CD4-positive, alpha-beta T cell treated with Interleukin-17A for 4 hours (primary cell): ENCODE results near the gene STAT3.
"Not testable (repeated sequence)": the region's sequence is repeated elsewhere in the genome, so short reads cannot be mapped to it uniquely, and the experiment has no call there.

Source experiments
- DNase-seq: peaks from one replicate; pipeline ENCODE4 v3.0.0-alpha.2; 2020; ENCODE audit warnings: mixed read lengths

The STAT3 gene

DNA sequence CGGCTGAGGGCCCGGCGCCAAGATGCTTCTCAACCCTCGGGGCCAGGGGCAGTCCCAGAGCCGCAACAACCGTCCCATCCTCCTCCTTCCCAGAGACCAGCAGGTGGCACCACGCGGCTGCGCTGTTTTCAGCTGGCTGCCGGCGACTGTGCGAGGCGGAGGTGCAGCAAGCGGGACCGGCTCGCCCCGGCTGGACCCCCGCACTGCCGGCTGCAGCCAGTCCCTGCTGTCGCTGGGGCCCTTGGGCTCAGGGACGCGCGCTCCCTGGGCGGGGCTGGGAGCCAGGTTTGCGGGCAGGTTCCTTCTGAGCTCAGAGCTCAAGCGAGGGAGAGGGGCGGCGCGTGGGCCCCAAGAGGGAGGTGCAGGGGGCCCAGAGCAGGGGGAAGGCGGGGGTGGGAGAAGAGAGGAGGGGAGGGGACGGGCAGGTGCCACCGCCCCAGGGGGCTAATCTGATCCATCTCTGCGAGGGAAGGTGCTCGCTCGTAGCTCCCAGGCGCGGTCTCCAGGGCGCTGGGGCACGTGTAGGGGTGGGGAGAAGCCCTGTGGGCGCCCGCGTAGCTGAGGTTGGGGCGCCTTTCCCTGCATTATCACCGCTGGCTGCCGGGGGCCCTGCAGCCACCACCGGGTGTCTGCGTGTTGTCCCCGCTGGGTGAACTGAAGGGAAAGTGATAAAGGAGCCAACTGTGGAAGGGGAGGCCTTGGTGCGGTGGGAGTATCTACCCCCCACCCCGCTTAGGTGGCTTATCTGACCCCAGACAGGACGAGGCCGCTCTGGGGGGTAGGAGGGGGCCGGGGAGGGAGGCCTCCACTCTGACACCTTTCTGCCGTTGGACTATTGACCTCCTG lies 75.7 kb downstream of the STAT3 start:
- DNase-seq, result peak; percentile 84

GRCh38 chr17:42312035-42312284 lies 76.3 kb downstream of the STAT3 start:
- no peak for DNase-seq

DNA sequence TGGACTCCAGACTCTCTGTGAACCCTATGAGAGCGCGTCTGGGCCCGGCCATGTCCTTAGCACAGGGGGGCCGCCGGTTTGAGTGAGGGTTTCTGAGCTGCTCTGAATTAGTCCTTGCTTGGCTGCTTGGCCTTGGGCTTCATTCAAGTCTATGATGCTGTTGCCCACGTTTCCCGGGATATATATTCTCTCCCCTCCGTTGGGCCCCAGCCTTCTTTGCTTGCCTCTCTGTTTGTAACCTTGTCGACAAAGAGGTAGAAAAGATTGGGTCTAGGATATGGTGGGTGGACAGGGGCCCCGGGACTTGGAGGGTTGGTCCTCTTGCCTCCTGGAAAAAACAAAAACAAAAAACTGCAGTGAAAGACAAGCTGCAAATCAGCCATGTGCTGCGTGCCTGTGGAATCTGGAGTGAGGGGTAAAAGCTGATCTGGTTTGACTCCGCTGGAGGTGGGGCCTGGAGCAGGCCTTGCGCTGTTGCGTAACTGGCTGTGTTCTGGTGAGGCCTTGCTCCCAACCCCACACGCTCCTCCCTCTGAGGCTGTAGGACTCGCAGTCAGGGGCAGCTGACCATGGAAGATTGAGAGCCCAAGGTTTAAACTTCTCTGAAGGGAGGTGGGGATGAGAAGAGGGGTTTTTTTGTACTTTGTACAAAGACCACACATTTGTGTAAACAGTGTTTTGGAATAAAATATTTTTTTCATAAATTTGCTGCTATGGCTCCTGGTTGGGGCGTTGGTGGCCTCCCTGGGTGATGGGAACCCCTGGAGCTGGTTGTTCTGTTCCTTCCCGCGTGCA lies 76.8 kb downstream of the STAT3 start:
- DNase-seq, result peak; percentile 27

DNA sequence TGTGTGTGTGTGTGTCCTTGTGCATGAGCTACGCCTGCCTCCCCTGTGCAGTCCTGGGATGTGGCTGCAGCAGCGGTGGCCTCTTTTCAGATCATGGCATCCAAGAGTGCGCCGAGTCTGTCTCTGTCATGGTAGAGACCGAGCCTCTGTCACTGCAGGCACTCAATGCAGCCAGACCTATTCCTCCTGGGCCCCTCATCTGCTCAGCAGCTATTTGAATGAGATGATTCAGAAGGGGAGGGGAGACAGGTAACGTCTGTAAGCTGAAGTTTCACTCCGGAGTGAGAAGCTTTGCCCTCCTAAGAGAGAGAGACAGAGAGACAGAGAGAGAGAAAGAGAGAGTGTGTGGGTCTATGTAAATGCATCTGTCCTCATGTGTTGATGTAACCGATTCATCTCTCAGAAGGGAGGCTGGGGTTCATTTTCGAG lies 77.4 kb downstream of the STAT3 start:
- peak; percentile 29 for DNase-seq

DNA sequence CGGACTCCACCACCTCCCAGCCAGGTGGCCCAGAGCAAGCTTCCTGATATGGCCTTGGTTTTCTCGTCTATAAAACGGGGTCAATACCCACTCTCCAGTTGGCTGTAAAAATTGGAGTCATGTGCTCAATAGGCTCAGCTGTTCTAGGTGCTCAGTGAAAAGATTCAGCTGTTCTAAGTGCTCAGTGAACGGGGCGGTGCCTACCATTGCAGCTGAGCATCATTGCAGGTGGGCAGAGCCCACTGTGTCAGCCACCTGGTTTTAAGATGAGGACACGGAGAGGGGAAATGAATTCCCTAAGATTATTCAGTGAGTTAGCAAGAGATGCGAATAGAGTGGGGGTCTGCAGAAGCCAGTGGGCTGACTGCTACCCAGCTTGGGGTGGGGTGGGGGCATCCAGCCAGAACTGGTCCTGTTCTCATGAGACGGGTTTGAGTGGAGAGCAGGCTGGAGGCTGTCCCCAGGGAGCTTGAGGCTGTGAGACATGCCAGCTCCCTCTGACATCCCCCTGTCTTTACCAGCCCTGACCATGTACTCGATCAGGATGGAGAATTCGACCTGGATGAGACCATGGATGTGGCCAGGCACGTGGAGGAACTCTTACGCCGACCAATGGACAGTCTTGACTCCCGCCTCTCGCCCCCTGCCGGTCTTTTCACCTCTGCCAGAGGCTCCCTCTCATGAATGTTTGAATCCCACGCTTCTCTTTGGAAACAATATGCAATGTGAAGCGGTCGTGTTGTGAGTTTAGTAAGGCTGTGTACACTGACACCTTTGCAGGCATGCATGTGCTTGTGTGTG lies 78.1 kb downstream of the STAT3 start:
- no peak for DNase-seq

DNA sequence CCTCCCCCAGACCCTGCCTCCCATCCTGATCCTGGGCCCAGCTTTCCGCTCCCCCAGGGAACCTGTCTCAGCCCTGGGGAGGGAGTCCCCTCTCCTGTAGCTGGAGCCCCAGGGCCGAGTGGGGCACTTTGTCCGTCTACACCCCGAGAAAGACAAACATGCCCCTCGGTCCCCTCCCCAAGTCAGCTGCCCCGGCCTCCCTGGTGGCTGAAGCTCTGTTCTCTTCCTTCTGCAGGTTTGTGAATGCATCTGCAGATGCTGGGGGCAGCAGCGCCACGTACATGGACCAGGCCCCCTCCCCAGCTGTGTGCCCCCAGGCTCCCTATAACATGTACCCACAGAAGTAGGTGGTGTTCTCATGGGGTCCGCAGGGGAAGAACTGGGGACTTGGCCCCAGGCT lies 79.1 kb downstream of the STAT3 start:
- DNase-seq, result no peak

- DNase-seq, result no peak
Observed at GRCh38 chr17:42308446-42308845, 79.8 kb downstream of the STAT3 start.

DNA sequence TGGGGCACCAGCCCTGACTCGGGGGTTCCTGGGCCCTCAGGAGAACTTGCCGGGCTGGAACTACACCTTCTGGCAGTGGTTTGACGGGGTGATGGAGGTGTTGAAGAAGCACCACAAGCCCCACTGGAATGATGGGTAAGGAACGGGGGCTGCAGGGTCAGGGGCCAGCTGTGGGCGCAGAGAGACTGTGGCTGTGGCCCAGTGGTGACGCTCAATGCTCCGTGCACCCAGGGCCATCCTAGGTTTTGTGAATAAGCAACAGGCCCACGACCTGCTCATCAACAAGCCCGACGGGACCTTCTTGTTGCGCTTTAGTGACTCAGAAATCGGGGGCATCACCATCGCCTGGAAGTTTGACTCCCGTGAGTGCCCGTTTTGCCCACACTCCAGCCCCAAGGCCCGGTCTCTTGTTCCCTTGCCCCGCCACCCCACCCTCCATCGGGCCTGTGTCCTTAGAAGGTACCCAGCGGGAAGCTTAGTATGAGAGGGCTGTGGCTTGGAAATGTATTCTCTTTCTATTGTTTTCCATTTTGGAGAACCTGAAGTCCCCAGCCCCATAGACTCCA lies 80.8 kb downstream of the STAT3 start:
- no peak for DNase-seq

- no peak for DNase-seq
Observed at GRCh38 chr17:42306385-42306667, 81.9 kb downstream of the STAT3 start.

DNA sequence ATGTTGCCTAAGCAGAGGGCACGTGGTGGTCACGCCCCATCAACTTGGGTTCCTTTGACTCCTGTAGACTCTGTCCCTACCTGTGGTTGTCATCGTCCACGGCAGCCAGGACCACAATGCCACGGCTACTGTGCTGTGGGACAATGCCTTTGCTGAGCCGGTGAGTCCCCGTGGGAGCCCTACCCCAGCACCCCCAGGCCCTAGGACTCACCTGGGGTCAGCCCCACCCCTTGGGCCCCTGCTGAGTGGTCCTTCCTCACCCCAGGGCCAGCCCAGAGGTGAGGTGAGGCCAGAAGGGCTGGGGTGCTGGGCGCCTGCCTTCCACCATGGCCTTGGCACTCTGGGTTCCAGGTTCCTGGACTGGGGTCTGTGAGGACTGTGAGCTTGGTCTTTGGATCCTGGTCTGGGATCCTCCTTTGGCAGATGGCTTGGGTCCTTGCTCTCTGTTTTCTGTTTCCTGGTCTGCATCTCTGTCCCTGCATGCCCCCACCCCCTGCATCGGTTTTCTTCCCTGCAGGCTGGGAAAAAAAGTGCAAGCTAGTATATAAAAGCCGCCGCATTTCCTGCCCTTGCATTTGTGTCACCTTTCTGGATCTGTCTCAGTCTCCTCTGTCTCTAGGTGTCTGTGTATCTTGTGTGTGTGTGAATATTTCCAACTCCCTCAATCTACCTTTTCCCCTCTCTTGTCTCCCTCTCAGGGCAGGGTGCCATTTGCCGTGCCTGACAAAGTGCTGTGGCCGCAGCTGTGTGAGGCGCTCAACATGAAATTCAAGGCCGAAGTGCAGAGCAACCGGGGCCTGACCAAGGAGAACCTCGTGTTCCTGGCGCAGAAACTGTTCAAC lies 82.5 kb downstream of the STAT3 start:
- peak; percentile 66 for DNase-seq

DNA sequence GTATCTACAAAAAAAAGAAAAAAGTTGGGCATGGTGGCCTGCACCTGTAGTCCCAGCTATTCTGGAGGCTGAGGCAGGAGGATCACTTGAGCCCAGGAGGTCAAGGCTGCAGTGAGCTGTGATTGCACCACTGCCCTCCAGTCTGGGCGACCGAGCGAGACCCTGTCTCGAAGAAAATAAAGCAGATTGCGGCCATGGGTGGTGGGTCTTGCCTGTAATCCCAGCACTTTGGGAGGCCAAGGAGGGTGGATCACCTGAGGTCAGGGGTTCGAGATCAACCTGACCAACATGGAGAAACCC lies 83.3 kb downstream of the STAT3 start:
- not testable (repeated sequence) for DNase-seq

DNA sequence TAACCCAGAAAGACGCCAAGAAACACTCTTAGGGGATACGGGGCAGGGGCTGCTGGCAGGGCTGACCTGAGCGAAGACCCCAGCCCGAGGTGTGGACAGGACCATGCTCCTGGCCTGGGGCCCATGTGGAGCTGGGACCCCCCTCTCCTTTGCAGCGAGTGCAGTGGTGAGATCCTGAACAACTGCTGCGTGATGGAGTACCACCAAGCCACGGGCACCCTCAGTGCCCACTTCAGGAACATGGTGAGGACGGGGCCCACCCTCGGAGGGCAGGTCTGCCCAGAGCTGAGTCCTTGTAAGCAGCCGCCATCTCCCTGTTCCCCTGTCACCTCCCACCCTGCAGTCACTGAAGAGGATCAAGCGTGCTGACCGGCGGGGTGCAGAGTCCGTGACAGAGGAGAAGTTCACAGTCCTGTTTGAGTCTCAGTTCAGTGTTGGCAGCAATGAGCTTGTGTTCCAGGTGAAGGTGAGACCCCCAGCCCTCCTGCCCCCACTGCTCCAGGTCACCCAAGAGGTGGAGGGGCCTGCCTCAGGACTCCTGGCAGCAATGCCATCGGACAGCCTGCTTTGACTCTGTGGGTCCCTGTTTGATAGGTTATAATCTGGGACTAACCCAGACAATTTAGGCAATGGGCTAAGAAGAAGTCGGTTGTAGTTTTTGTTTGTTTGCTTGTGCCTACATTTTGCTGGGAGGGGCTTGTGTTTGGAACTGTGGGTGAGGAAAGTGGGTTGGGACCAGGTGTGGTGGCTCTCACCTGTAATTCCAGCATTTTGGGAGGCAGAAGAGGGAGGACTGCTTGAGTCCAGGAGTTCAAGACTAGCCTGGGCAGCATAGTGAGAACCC lies 83.8 kb downstream of the STAT3 start:
- no peak for DNase-seq

DNA sequence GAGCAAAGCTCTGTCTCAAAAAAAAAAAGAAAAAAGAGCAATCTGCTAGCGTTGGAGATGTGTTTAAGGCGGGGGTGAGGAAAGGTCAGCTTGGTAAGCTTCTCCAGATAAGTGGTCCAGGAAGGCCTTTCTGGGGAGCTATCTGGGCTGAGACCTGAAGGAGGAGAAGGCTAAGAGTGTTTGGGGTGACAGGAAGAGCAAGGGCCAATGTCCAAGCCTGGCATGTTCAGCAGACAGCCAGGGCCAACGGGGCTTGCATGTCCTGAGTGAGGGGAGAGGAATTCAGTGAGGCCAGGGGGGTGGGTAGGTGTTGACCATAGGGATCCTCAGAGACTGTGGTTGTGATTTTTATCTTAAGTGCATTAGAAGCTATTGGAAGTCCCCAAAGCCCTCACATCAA lies 84.5 kb downstream of the STAT3 start:
- no peak for DNase-seq

GRCh38 chr17:42301022-42301421 lies 87.2 kb downstream of the STAT3 start:
- no peak for DNase-seq

DNA sequence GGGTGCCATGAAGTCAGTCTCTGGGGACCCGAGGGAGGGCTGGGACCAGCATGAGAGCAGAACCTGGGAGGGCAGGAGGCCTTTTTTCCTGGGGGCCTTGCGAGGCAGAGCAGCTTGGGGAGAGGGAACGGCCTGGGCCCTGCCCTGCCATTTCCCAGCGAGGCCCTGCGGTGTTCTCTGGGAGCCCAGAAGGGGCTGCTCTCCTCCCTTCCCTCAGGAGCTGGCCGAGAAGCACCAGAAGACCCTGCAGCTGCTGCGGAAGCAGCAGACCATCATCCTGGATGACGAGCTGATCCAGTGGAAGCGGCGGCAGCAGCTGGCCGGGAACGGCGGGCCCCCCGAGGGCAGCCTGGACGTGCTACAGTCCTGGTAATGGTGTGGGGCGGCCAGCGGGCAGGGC lies 88.3 kb downstream of the STAT3 start:
- not testable (repeated sequence) for DNase-seq

- DNase-seq, result not testable (repeated sequence)
Observed at GRCh38 chr17:42299361-42299760, 88.9 kb downstream of the STAT3 start.

GRCh38 chr17:42297775-42298174 lies 90.5 kb downstream of the STAT3 start:
- DNase-seq, result not testable (repeated sequence)

DNA sequence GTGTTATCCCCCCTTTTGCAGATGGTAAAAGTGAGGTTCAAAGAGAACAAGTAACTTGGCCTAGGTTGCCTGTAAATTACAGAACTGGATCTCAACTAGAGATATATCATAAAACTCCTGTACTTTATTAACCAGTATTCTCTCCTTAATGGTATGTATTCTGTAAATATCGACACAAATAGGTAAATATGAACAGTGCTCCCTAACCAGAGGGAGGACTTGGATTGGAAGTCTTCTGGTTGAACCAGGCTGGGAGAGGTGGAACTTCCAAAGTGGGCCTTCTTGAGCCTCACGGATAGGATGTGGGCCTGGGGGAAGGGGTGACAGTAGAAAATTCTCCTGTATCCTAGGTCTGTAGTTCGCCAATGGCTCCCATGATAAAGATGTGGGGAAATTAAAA lies 92.2 kb downstream of the STAT3 start:
- no peak for DNase-seq

DNA sequence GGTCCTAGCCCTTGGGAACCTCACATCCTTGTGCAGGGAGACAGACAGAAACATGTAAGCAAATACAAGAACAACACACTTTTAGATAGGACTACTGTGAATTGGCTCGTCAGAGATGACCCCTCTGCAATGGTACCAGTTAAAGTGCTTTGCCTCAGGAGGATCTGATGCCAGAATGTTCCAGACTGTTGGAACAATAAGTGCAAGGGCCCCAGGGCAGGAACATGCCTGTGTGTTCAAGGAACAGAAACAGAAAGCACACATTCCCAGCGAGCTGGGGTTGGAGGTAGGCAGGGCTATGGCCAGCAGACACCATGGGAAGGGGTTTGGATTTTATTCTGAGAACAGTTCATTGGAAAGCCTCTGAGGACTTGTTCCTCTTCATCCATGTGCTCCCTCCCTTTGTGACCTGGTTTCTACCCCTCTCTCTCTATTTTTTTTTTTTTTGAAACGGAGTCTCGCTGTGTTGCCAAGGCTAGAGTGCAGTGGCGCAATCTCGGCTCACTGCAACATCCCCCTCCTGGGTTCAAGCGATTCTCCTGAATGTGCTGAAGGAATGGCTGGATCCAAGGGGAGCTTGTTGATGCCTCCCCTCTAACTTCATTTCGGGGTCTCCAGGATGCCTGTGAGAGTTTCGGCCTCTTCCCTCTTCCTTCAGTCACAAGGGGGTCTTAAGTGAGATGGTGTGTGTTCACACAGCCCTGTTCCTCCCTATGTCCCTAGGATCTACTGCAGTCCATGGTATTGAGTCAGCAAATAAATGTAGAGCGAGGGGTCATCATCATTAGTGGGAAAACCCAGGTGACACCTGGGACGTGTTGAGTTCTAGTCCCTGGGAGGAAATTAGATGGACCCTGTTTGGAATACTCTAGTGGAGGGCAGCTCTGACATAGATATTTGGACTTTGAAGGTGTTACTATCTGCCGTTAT lies 93.5 kb downstream of the STAT3 start:
- no peak for DNase-seq

DNA sequence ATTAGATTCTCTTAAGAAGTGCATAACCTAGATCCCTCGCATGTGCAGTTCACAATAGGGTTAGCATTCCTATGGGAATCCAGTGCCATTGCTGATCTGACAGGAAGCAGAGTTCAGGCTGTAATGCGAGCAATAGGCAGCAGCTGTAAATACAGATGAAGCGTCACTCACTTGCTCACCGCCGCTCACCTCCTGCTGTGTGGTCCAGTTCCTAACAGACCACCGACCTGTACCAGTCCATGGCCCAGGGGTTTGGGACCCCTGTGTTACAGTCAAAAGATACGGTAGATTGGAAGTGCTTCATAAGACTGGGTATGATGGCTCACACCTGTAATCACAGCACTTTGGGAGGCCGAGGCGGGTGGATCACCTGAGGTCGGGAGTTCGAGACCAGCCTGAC lies 97.1 kb downstream of the STAT3 start:
- DNase-seq, result no peak

DNA sequence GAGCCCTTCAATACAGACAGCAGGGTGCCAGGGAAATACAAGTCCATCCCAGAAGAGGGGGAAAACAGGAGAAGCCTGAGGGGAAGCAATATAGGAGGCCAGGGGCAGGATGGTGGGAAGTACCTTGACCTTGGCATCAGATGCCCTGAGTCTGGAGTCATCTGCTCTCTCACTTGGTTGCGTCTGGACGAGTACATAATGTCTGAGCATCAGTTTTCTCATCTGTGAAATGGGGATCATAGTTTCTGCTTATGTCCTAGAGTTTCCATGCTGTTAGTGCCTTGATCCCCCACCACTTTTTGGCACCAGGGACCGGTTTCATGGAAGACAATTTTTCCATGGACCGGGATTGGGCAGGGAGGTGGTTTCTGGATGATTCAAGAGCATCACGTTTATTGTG lies 97.7 kb downstream of the STAT3 start:
- DNase-seq, result no peak
